Transverse colon (tissue), 4 donors: ENCODE data around the gene RFPL2. TPM values are rescaled to one million over a fixed set of nuclear protein-coding genes. Genes with fewer than 3 reads are reported as not detected.

Experiments
- DNase-seq: peaks from one replicate; pipeline ENCODE4 v3.0.0-alpha.2; 2019
- H3K27ac ChIP-seq, 4 donors: fragments of 200-600 bp; sonication (generic); 2 replicates each; pipeline ENCODE4 v1.5.1; 2016 to 2018; ENCODE audit warnings: inconsistent platforms in 4 of 4
- H3K27me3 ChIP-seq: fragments of 200-600 bp; sonication (generic); 2 replicates; pipeline ENCODE4 v1.5.1; 2017; ENCODE audit warnings: inconsistent platforms
- H3K36me3 ChIP-seq, 4 donors: fragments of 200-600 bp; sonication (generic); 2 replicates each; pipeline ENCODE4 v1.5.1; 2017 to 2019; ENCODE audit warnings: inconsistent platforms in 4 of 4
- H3K4me1 ChIP-seq, 4 donors: fragments of 200-600 bp; sonication (generic); 2 replicates each; pipeline ENCODE4 v1.5.1; 2017 to 2020; ENCODE audit warnings: inconsistent platforms in 4 of 4
- H3K4me3 ChIP-seq, 4 donors: fragments of 200-600 bp; sonication (generic); 1 replicate in 1 of 4; 2 replicates in 3 of 4; pipeline versions ENCODE4 v1.5.1 to v1.6.1; 2017 to 2019; ENCODE audit warnings: inconsistent platforms in 4 of 4
- H3K9me3 ChIP-seq, 2 donors: fragments of 200-600 bp; sonication (generic); 2 replicates each; pipeline ENCODE4 v1.5.1; 2017 to 2019; ENCODE audit warnings: inconsistent platforms in 2 of 2
- CTCF ChIP-seq, 5 experiments: fragments of 200-600 bp in 3 of 5; fragments of 450-650 bp in 2 of 5; sonication (generic) in 3 of 5; IDR thresholded peaks; 1 replicate in 2 of 5; 2 replicates in 3 of 5; pipeline ENCODE4 v1.5.1; 2016 to 2017; ENCODE audit warnings: antibody characterized with exemption in 5 of 5, inconsistent platforms in 3 of 5, mild to moderate bottlenecking in 2 of 5, moderate library complexity in 1 of 5
- EP300 ChIP-seq: sonication (generic); formaldehyde crosslinking; IDR thresholded peaks from one replicate; pipeline ENCODE4 v1.6.1; 2017; ENCODE audit warnings: antibody characterized with exemption, low read depth
- POLR2A ChIP-seq: fragments of 450-650 bp; IDR thresholded peaks from one replicate; pipeline ENCODE4 v1.6.1; 2016; ENCODE audit warnings: antibody characterized with exemption, mild to moderate bottlenecking, moderate library complexity
- POLR2AphosphoS5 ChIP-seq, 3 donors: sonication (generic); formaldehyde crosslinking; IDR thresholded peaks; one replicate each; pipeline ENCODE4 v1.6.1; 2016; ENCODE audit warnings: antibody characterized with exemption in 3 of 3
- WGBS, 2 donors: methylation state at CpG; one replicate each; pipeline ENCODE4 v1.1.5; 2018; ENCODE audit warnings: low coverage in 1 of 2; 5-methylcytosine and 5-hydroxymethylcytosine counted together
- in situ Hi-C, 4 donors: fragments of 200-750 bp; cut with MboI; loops; one replicate each; pipeline versions ENCODE4 v1.15.0 to v1.15.1; 2017; ENCODE audit warnings: low sequenced_read_pairs in 3 of 4, low pct_ligation_motif_present in 1 of 4, low pct_unique_long_range_greater_than_20kb in 1 of 4
- intact Hi-C: fragments of 100-400 bp; cut with DNase I; formaldehyde crosslinking; loops from one replicate; pipeline ENCODE4 v1.15.1; 2023; ENCODE audit warnings: low total_unique reads
- total RNA-seq, 4 donors: library from RNA; depleted of rRNA; stranded (reverse); fragments of >200 nt; gene quantifications; one replicate each; pipeline ENCODE4 v1.1.0, GENCODE V29; 2016

Gene RFPL2
- total RNA-seq, 4 donors from 2014 or later: not detected

- intact Hi-C loops (no loop called here), in situ Hi-C loops (no loop called here)
- Histone ChIP-seq H3K4me3 (no peak overlapping the region), H3K27ac (no peak overlapping the region), H3K4me1 (no peaks in the 10 kb centered on the region), H3K27me3 (peaks cover 4% of the 10 kb centered on the region), H3K36me3 (no peaks in the 10 kb centered on the region), H3K9me3 (no peaks in the 10 kb centered on the region)
- TF ChIP-seq POLR2A (no peak), EP300 (no peak), CTCF (IDR thresholded peaks at IDR 0.05) (no peak), POLR2AphosphoS5 (IDR thresholded peaks at IDR 0.05) (no peak)
- DNase-seq: no peak
- WGBS, 2 donors: 84 to 87% methylated on average over 7 to 10 of the region's 10 CpGs
Observed at GRCh38 chr22:32216911-32217310, 12.0 kb upstream of the RFPL2 start.

DNA sequence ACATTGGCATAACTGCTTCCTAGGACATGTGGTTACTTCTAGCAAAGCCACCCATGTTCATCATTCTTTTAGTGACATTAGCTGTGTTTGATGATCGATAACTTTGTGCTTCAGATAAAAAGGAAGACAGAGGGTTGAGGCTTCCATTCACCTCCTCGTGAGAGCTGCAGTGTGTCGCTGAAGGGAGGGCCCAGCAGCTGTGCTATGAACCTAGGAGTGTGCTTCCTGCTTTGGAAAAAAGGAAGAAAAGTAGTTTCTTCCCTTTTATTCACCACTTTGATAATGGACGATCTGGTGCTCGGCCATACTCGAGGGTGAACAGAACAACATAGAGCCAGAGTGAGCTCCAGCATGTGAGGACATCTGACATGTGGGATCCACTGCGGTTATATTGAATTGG is 6.1 kb upstream of the RFPL2 start:
- in situ Hi-C loops: no loop called here
- WGBS, 2 donors: 65 to 80% methylated on average over 1 to 7 of the region's 7 CpGs

DNA sequence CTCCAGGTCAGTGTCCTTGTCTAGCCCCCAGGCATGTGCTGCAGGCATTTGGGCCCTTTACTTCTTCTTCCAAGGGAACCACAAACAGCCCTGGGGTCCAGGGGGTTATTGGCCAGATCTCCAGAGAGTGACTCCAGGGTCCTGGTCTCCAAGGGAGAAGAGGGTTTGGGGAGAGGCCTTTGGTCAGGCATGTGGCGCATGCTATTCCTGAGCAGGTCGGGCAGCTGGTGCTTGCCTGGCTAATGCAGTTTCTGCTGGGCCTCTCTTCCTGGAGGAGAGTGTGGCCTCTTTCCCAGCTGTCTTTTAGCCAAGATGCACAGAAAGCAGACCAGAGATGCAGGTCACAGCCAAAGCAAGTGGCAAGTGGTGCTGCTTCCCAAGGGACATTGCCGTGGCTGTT is 3.8 kb upstream of the RFPL2 start:
- intact Hi-C loops: no loop called here
- no peak overlapping the region for H3K4me3 ChIP-seq
- WGBS, 2 donors: 90% methylated on average over 3 of the region's 3 CpGs; no CpG with 5 or more reads in 1 of the 2 donors
- H3K27ac ChIP-seq: no peak overlapping the region
- TF ChIP-seq POLR2AphosphoS5 (IDR thresholded peaks at IDR 0.05) (no peak), POLR2A (no peak), EP300 (no peak), CTCF (IDR thresholded peaks at IDR 0.05) (no peak)
- no peak for DNase-seq
- H3K4me1 ChIP-seq: peaks cover 0 to under 1% (median 0%) of the 10 kb centered on the region in 4 donors
- H3K9me3 ChIP-seq: no peaks in the 10 kb centered on the region
- H3K27me3 ChIP-seq: peaks cover 10% of the 10 kb centered on the region
- in situ Hi-C loops: no loop called here
- H3K36me3 ChIP-seq: no peaks in the 10 kb centered on the region

More for the DNA sequence above, 6.1 kb upstream of the RFPL2 start:
- peaks cover 3% of the 10 kb centered on the region for H3K27me3 ChIP-seq
- no peaks in the 10 kb centered on the region for H3K4me1 ChIP-seq
- DNase-seq: no peak
- intact Hi-C loops: no loop called here
- H3K27ac ChIP-seq: no peak overlapping the region
- H3K4me3 ChIP-seq: no peak overlapping the region
- TF ChIP-seq EP300 (no peak), POLR2A (no peak), CTCF (IDR thresholded peaks at IDR 0.05) (no peak), POLR2AphosphoS5 (IDR thresholded peaks at IDR 0.05) (no peak)
- H3K36me3 ChIP-seq: no peaks in the 10 kb centered on the region
- H3K9me3 ChIP-seq: no peaks in the 10 kb centered on the region

DNA sequence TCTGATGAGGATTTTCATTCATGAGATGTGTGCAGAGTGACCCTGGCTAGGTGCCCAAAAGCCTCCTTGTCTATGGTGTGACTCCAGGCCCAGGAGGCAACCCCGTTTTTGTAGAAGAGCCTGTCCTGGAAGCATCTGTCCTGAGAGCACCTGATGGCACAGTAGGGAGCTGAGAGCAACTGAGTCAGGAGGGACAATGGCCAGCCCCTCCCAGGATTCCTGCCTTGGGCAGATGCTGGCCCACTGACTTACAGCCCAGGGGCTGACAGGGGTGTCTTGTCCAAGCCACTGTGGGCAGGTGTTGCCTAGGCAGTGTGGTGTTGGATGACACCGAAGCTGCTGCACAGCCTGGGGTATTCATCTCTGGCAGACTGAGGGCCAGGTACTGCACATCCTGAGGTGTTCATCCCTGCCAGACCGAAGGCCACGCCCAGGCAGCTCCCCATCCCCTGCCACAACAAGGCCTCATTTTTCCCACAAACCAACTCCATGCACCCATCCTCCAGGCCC is 3.2 kb upstream of the RFPL2 start:
- WGBS, 2 donors: 86% methylated on average over 4 of the region's 4 CpGs; no CpG with 5 or more reads in 1 of the 2 donors
- Histone ChIP-seq H3K36me3 (no peaks in the 10 kb centered on the region), H3K27ac (no peak overlapping the region), H3K9me3 (no peaks in the 10 kb centered on the region), H3K4me3 (no peak overlapping the region), H3K4me1 (peaks cover 0 to 7% (median 1%) of the 10 kb centered on the region in 4 donors), H3K27me3 (peaks cover 16% of the 10 kb centered on the region)
- no peak for DNase-seq
- TF ChIP-seq CTCF (IDR thresholded peaks at IDR 0.05) (no peak), POLR2AphosphoS5 (IDR thresholded peaks at IDR 0.05) (no peak), POLR2A (no peak), EP300 (no peak)
- intact Hi-C loops (no loop called here), in situ Hi-C loops (no loop called here)
